GM23338 (cell line): ENCODE data around the gene NPEPPS. TPM values are rescaled to one million over a fixed set of nuclear protein-coding genes. Genes with fewer than 3 reads are reported as not detected.

Source experiments
- ATAC-seq: fragments of 200-7000 bp; cut with Tn5 transposase; 3 replicates; pipeline ENCODE4 v1.9.1; 2020
- DNase-seq: peaks from one replicate; pipeline ENCODE4 v3.0.0-alpha.2; 2015; ENCODE audit warnings: low spot score
- H2AFZ ChIP-seq: fragments of 200-600 bp; sonication (generic); 2 replicates; pipeline ENCODE4 v1.8.0; 2016; ENCODE audit warnings: antibody characterized with exemption, mild to moderate bottlenecking, moderate library complexity
- H3F3A ChIP-seq: fragments of 200-600 bp; sonication (generic); replicated peaks from 2 replicates; pipeline ENCODE4 v1.8.0; 2017; ENCODE audit warnings: antibody characterized with exemption, mixed run types, low read depth
- H3K27ac ChIP-seq: fragments of 200-600 bp; sonication (generic); 2 replicates; pipeline ENCODE4 v1.6.1; 2016; ENCODE audit warnings: low read depth
- H3K27me3 ChIP-seq: fragments of 200-600 bp; sonication (generic); 2 replicates; pipeline ENCODE4 v1.8.0; 2016; ENCODE audit warnings: mild to moderate bottlenecking, mixed run types, moderate library complexity; ENCODE audit not compliant: insufficient read depth
- H3K36me3 ChIP-seq: fragments of 200-600 bp; sonication (generic); 2 replicates; pipeline ENCODE4 v1.8.0; 2016; ENCODE audit warnings: mild to moderate bottlenecking; ENCODE audit not compliant: insufficient read depth
- H3K4me1 ChIP-seq: fragments of 200-600 bp; sonication (generic); 2 replicates; pipeline ENCODE4 v1.8.0; 2016; ENCODE audit warnings: mild to moderate bottlenecking, moderate library complexity; ENCODE audit not compliant: insufficient read depth
- H3K4me2 ChIP-seq: fragments of 200-600 bp; sonication (generic); 2 replicates; pipeline ENCODE4 v1.7.1; 2017; ENCODE audit warnings: mixed run types
- H3K4me3 ChIP-seq: fragments of 200-600 bp; sonication (generic); 2 replicates; pipeline ENCODE4 v1.6.1; 2016; ENCODE audit warnings: mixed run types
- H3K79me2 ChIP-seq: fragments of 200-600 bp; sonication (generic); replicated peaks from 2 replicates; pipeline ENCODE4 v1.8.0; 2017; ENCODE audit warnings: mild to moderate bottlenecking; ENCODE audit not compliant: insufficient read depth
- H3K9me2 ChIP-seq: fragments of 200-600 bp; sonication (generic); 2 replicates; pipeline ENCODE4 v1.8.0; 2017; ENCODE audit not compliant: insufficient read depth
- H4K20me1 ChIP-seq: fragments of 200-600 bp; sonication (generic); replicated peaks from 2 replicates; pipeline ENCODE4 v1.8.0; 2017; ENCODE audit warnings: mild to moderate bottlenecking; ENCODE audit not compliant: insufficient read depth
- H3K27ac Mint-ChIP-seq: 2 replicates; pipeline ENCODE4 v1.8.0; 2020; ENCODE audit warnings: inconsistent platforms, mild to moderate bottlenecking, moderate library complexity, mixed read lengths
- H3K27me3 Mint-ChIP-seq: 3 replicates; pipeline ENCODE4 v1.8.0; 2022; ENCODE audit warnings: low read depth, mild to moderate bottlenecking, moderate library complexity, mixed read lengths, inconsistent platforms; ENCODE audit not compliant: insufficient read depth, poor library complexity
- H3K36me3 Mint-ChIP-seq: 3 replicates; pipeline ENCODE4 v1.8.0; 2021; ENCODE audit warnings: low read depth, mild to moderate bottlenecking, inconsistent platforms, moderate library complexity, mixed read lengths
- H3K4me1 Mint-ChIP-seq: 3 replicates; pipeline ENCODE4 v1.8.0; 2020; ENCODE audit warnings: mild to moderate bottlenecking, inconsistent platforms, mixed read lengths
- H3K4me3 Mint-ChIP-seq: 3 replicates; pipeline ENCODE4 v1.8.0; 2021; ENCODE audit warnings: moderate library complexity, mild to moderate bottlenecking, inconsistent platforms, mixed read lengths
- H3K9me3 Mint-ChIP-seq: 3 replicates; pipeline ENCODE4 v1.8.0; 2020; ENCODE audit warnings: moderate library complexity, mild to moderate bottlenecking, inconsistent platforms, mixed read lengths
- CREB1 ChIP-seq: fragments of 250-450 bp; sonication (Bioruptor Pico); IDR thresholded peaks from 2 replicates; pipeline ENCODE4 v1.5.0; 2020; ENCODE audit warnings: low read depth, mild to moderate bottlenecking, moderate library complexity
- ETS1 ChIP-seq: IDR thresholded peaks from 2 replicates; pipeline ENCODE4 v1.6.1; 2016; ENCODE audit warnings: antibody characterized with exemption
- EZH2 ChIP-seq: fragments of 200-600 bp; sonication (generic); IDR thresholded peaks from one replicate; pipeline ENCODE4 v1.8.0; 2017; ENCODE audit warnings: antibody characterized with exemption, mild to moderate bottlenecking, low read depth; ENCODE audit not compliant: unreplicated experiment
- EZH2phosphoT487 ChIP-seq: fragments of 200-600 bp; sonication (generic); IDR thresholded peaks from one replicate; pipeline ENCODE4 v1.8.1; 2018; ENCODE audit warnings: antibody characterized with exemption; ENCODE audit not compliant: unreplicated experiment
- JUNB ChIP-seq: IDR thresholded peaks from one replicate; pipeline ENCODE4 v1.6.1; 2016; ENCODE audit warnings: antibody characterized with exemption; ENCODE audit not compliant: unreplicated experiment
- POLR2AphosphoS5 ChIP-seq: IDR thresholded peaks from 2 replicates; pipeline ENCODE4 v1.6.1; 2016; ENCODE audit warnings: antibody characterized with exemption, low read depth
- STAT1 ChIP-seq: IDR thresholded peaks from one replicate; pipeline ENCODE4 v1.6.1; 2016; ENCODE audit warnings: antibody characterized with exemption; ENCODE audit not compliant: unreplicated experiment
- ZNF114 ChIP-seq: fragments of 250-450 bp; sonication (Bioruptor Pico); IDR thresholded peaks from 2 replicates; pipeline ENCODE4 v1.5.0; 2020; ENCODE audit warnings: mild to moderate bottlenecking, moderate library complexity
- polyA plus RNA-seq: library from polyadenylated mRNA; unstranded; fragments of >200 nt; fragmentation: Nextera tagmentation; extraction: Ambion mirVana; gene quantifications from 2 replicates; pipeline ENCODE4 v1.2.1, GENCODE V29; 2016
- total RNA-seq: library from RNA; depleted of rRNA; stranded (reverse); fragments of >200 nt; shearing (Covaris generic); gene quantifications from 2 replicates; pipeline ENCODE4 v1.2.3, GENCODE V29; 2014
- TF ChIP-seq, protein P1 (sequence below), 2 experiments: fragments of 200-600 bp in 1 of 2; sonication (generic) in 1 of 2; conservative IDR thresholded peaks; 2 replicates each; pipeline versions ENCODE4 v1.5.1 to v1.6.1; 2016 to 2017; ENCODE audit warnings: antibody characterized with exemption in 2 of 2, low read depth in 2 of 2, mild to moderate bottlenecking in 2 of 2, moderate library complexity in 1 of 2

The NPEPPS gene
- total and polyA plus RNA-seq, 2 experiments from 2014 or later: 91.5 to 113 TPM

DNA sequence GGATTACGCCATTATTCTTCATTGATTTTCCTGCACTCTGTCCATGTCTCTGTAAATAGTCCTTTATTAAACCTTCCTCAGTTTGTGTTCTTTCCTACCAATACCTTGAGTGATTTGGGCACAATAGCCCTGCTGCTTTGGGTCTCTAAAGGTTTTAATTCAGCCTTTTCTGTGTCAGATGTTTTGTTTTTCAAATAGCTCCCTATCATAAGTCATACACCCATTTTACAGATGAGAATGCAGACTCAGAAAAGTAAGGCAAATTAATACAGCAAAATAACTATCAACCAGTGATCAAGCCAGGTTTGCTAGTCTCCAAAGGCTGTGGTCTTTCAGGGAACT is 93.8 kb downstream of the NPEPPS start (continued):
- TF ChIP-seq, protein P1, sequence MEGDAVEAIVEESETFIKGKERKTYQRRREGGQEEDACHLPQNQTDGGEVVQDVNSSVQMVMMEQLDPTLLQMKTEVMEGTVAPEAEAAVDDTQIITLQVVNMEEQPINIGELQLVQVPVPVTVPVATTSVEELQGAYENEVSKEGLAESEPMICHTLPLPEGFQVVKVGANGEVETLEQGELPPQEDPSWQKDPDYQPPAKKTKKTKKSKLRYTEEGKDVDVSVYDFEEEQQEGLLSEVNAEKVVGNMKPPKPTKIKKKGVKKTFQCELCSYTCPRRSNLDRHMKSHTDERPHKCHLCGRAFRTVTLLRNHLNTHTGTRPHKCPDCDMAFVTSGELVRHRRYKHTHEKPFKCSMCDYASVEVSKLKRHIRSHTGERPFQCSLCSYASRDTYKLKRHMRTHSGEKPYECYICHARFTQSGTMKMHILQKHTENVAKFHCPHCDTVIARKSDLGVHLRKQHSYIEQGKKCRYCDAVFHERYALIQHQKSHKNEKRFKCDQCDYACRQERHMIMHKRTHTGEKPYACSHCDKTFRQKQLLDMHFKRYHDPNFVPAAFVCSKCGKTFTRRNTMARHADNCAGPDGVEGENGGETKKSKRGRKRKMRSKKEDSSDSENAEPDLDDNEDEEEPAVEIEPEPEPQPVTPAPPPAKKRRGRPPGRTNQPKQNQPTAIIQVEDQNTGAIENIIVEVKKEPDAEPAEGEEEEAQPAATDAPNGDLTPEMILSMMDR (conservative IDR thresholded peaks at IDR 0.05; ENCODE audit: low read depth in 2 of 2): no peak
- no peak for TF ChIP-seq EZH2phosphoT487
- TF ChIP-seq STAT1: no peak

GRCh38 chr17:47628014-47628566 is 97.2 kb downstream of the NPEPPS start:
- ATAC-seq (no peak), DNase-seq (no peak)
- Histone ChIP-seq H3K27ac (no peak overlapping the region), H4K20me1 (no peaks in the 10 kb centered on the region; the same call in 1 of the 2 replicates), H3K4me1 (no peaks in the 10 kb centered on the region), H3F3A (no peaks in the 10 kb centered on the region), H3K4me2 (no peak overlapping the region), H2AFZ (no peak overlapping the region), H3K4me3 (no peak overlapping the region), H3K9me2 (no peaks in the 10 kb centered on the region), H3K79me2 (no peaks in the 10 kb centered on the region), H3K27me3 (no peaks in the 10 kb centered on the region), H3K36me3 (no peaks in the 10 kb centered on the region)
- Mint-ChIP-seq H3K9me3 (no peaks in the 10 kb centered on the region), H3K4me1 (no peaks in the 10 kb centered on the region), H3K4me3 (no peak overlapping the region; the same call in 2 of the 3 replicates), H3K36me3 (peaks cover 7% of the 10 kb centered on the region), H3K27ac (no peak overlapping the region), H3K27me3 (peaks cover 2% of the 10 kb centered on the region)
- TF ChIP-seq CREB1 (CRISPR knock-in tag) (no peak), ETS1 (no peak), JUNB (no peak), EZH2 (no peak), STAT1 (no peak), POLR2AphosphoS5 (no peak), ZNF114 (CRISPR knock-in tag) (no peak)

- no peak overlapping the region for H3K4me3 Mint-ChIP-seq
- Histone ChIP-seq H3K27ac (no peak overlapping the region), H3K27me3 (no peaks in the 10 kb centered on the region), H3K79me2 (no peaks in the 10 kb centered on the region), H3K4me2 (no peak overlapping the region), H3K36me3 (no peaks in the 10 kb centered on the region), H2AFZ (no peak overlapping the region), H3F3A (no peaks in the 10 kb centered on the region), H3K9me2 (no peaks in the 10 kb centered on the region), H3K4me1 (no peaks in the 10 kb centered on the region), H4K20me1 (no peaks in the 10 kb centered on the region; the same call in 1 of the 2 replicates), H3K4me3 (no peak overlapping the region)
- H3K4me1 Mint-ChIP-seq: no peaks in the 10 kb centered on the region
- H3K27me3 Mint-ChIP-seq: peaks cover 8% of the 10 kb centered on the region
- H3K36me3 Mint-ChIP-seq: no peaks in the 10 kb centered on the region; the same call in 1 of the 3 replicates
- no peaks in the 10 kb centered on the region for H3K9me3 Mint-ChIP-seq
- DNase-seq: no peak
- no peak for ATAC-seq
- no peak overlapping the region for H3K27ac Mint-ChIP-seq
- TF ChIP-seq, protein P1 (conservative IDR thresholded peaks at IDR 0.05; ENCODE audit: low read depth in 2 of 2): no peak
- TF ChIP-seq STAT1: no peak
Observed at GRCh38 chr17:47629826-47630225, 98.9 kb downstream of the NPEPPS start.
